ENCODE results near the gene GDPD4. TPM values are rescaled to one million over a fixed set of nuclear protein-coding genes. Genes with fewer than 3 reads are reported as not detected.

Gene GDPD4
- total and polyA plus RNA-seq, 10 donors: 0.07 to 1.6 (median 0.22) TPM; not detected in 6

- Histone ChIP-seq H3K27me3 (replicated peaks in 1 of 7) (no peaks in the 10 kb centered on the region), H3K36me3 (peaks cover 0 to 96% (median 16%) of the 10 kb centered on the region in 6 donors), H3K9me3 (no peaks in the 10 kb centered on the region), H3K4me3 (no peak overlapping the region), H3K4me1 (no peaks in the 10 kb centered on the region), H3K27ac (no peak overlapping the region)
- intact Hi-C loops (cut with DNase I; ENCODE audit: low total_unique reads): no loop called here
- TF ChIP-seq POLR2A (IDR thresholded peaks at IDR 0.05) (no peak), CTCF (IDR thresholded peaks at IDR 0.05 in 8 of 11, conservative IDR thresholded peaks at IDR 0.05 in 3 of 11) (no peak), POLR2AphosphoS5 (IDR thresholded peaks at IDR 0.05) (no peak)
- WGBS, 5 donors: 79 to 88% (median 84%) methylated on average over 3 of the region's 3 CpGs
- DNase-seq: no peak
Measured at GRCh38 chr11:77340501-77340900, 39.0 kb upstream of the GDPD4 start.

- Histone ChIP-seq H3K4me3 (no peak overlapping the region), H3K9me3 (no peaks in the 10 kb centered on the region), H3K27me3 (replicated peaks in 1 of 7) (no peaks in the 10 kb centered on the region), H3K4me1 (no peaks in the 10 kb centered on the region), H3K36me3 (peaks cover 0 to 63% (median 10%) of the 10 kb centered on the region in 6 donors), H3K27ac (no peak overlapping the region)
- intact Hi-C loops (cut with DNase I; ENCODE audit: low total_unique reads): no loop called here
- WGBS, 5 donors: 87 to 96% (median 92%) methylated on average over 1 to 3 of the region's 3 CpGs
- TF ChIP-seq POLR2A (IDR thresholded peaks at IDR 0.05) (no peak), POLR2AphosphoS5 (IDR thresholded peaks at IDR 0.05) (no peak)
- DNase-seq: no peak
Measured at GRCh38 chr11:77332259-77332658, 30.8 kb upstream of the GDPD4 start.

GRCh38 chr11:77325159-77325558 lies 23.7 kb upstream of the GDPD4 start:
- TF ChIP-seq CTCF (IDR thresholded peaks at IDR 0.05 in 8 of 11, conservative IDR thresholded peaks at IDR 0.05 in 3 of 11): no peak
- TF ChIP-seq POLR2AphosphoS5 (IDR thresholded peaks at IDR 0.05): no peak
- no peak for TF ChIP-seq POLR2A (IDR thresholded peaks at IDR 0.05)
- H3K27ac ChIP-seq: no peak overlapping the region
- no peaks in the 10 kb centered on the region for H3K9me3 ChIP-seq
- H3K27me3 ChIP-seq (replicated peaks in 1 of 7): no peaks in the 10 kb centered on the region
- intact Hi-C loops (cut with DNase I; ENCODE audit: low total_unique reads): no loop called here
- no peak overlapping the region for H3K4me3 ChIP-seq
- DNase-seq: no peak
- H3K4me1 ChIP-seq: peaks cover 0 to 5% (median 0%) of the 10 kb centered on the region in 6 donors
- WGBS, 5 donors: 83 to 94% (median 92%) methylated on average over 1 of the region's 1 CpG
- H3K36me3 ChIP-seq: peaks cover 0 to 61% (median 8%) of the 10 kb centered on the region in 6 donors

- no peaks in the 10 kb centered on the region for H3K27me3 ChIP-seq (replicated peaks in 1 of 7)
- H3K4me3 ChIP-seq: no peak overlapping the region
- H3K9me3 ChIP-seq: no peaks in the 10 kb centered on the region
- H3K4me1 ChIP-seq: peaks cover 0 to 5% (median 0%) of the 10 kb centered on the region in 6 donors
- intact Hi-C loops (cut with DNase I; ENCODE audit: low total_unique reads): no loop called here
- peaks cover 0 to 61% (median 8%) of the 10 kb centered on the region in 6 donors for H3K36me3 ChIP-seq
- DNase-seq: no peak
- no peak overlapping the region for H3K27ac ChIP-seq
- TF ChIP-seq POLR2AphosphoS5 (IDR thresholded peaks at IDR 0.05): no peak
- no peak for TF ChIP-seq CTCF (IDR thresholded peaks at IDR 0.05 in 8 of 11, conservative IDR thresholded peaks at IDR 0.05 in 3 of 11)
- no peak for TF ChIP-seq POLR2A (IDR thresholded peaks at IDR 0.05)
Measured at GRCh38 chr11:77324508-77324907, 23.0 kb upstream of the GDPD4 start.

Measured in spleen (tissue), 11 donors.